Testis (tissue), 2 donors: ENCODE results near the gene CDK15.

ENCODE experiments used
- POLR2A ChIP-seq: fragments of 450-650 bp; IDR thresholded peaks from one replicate; pipeline ENCODE4 v1.6.1; 2017; ENCODE audit warnings: antibody characterized with exemption, mild to moderate bottlenecking, moderate library complexity
- TF ChIP-seq, protein P1 (sequence below), 3 experiments: fragments of 450-650 bp in 2 of 3; fragments of 200-600 bp in 1 of 3; sonication (generic) in 1 of 3; IDR thresholded peaks; one replicate each; pipeline ENCODE4 v1.5.1; 2016 to 2019; ENCODE audit warnings: antibody characterized with exemption in 3 of 3, mild to moderate bottlenecking in 2 of 3, moderate library complexity in 1 of 3

DNA sequence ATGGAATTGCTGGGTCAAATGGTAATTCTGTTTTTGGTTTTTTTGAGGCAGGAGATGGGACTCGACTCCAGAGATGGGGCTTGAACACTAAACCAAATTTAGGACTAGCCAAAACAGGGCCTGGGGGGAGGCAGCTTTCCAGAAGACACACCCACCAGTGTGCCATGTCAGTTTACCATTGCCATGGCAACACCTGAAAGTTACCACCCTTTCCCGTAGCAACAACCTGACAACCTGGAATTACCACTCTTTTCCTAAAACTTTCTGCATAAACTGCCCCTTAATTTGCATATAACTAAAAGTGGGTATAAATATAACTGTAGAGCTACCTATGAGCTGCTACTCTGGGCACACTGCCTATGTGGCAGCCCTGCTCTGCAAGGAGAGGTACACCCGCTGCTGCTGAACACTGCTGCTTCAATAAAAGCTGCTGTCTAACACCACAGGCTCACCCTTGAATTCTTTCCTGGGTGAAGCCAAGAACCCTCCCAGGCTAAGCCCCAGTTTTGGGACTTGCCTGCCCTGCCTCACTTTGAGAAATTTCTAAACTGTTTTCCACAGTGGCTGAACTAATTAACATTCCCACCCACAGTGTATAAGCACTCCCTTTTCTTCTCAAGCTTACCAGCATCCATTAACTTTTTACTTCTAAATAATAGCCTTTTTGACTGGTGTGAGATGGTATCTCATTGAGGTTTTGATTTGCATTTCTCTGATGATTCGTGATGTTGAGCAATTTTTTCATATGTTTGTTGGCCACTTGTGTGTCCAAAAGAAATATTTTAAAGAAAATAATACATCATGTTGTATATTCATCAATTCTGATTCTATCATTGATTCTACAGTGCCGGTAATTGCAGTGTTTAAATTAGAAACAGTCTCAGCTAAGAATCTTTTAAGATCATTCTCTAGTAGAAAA, 10.6 kb downstream of the CDK15 start:
- TF ChIP-seq, protein P1, sequence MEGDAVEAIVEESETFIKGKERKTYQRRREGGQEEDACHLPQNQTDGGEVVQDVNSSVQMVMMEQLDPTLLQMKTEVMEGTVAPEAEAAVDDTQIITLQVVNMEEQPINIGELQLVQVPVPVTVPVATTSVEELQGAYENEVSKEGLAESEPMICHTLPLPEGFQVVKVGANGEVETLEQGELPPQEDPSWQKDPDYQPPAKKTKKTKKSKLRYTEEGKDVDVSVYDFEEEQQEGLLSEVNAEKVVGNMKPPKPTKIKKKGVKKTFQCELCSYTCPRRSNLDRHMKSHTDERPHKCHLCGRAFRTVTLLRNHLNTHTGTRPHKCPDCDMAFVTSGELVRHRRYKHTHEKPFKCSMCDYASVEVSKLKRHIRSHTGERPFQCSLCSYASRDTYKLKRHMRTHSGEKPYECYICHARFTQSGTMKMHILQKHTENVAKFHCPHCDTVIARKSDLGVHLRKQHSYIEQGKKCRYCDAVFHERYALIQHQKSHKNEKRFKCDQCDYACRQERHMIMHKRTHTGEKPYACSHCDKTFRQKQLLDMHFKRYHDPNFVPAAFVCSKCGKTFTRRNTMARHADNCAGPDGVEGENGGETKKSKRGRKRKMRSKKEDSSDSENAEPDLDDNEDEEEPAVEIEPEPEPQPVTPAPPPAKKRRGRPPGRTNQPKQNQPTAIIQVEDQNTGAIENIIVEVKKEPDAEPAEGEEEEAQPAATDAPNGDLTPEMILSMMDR (IDR thresholded peaks at IDR 0.05), result no peak
- TF ChIP-seq POLR2A, result no peak
